SK-N-SH treated with all-trans-retinoic acid at 6 μM for 48 hours (cell line): ENCODE results near the gene CDS1.

Experiments used
- ISL1 ChIP-seq: fragments of 250-450 bp; sonication (Bioruptor Pico); IDR thresholded peaks from 2 replicates; pipeline ENCODE4 v2.1.2; 2022; ENCODE audit warnings: mild to moderate bottlenecking, moderate library complexity
- ZFP3 ChIP-seq: fragments of 250-450 bp; sonication (Bioruptor Pico); IDR thresholded peaks from 2 replicates; pipeline ENCODE4 v1.5.0; 2020; ENCODE audit warnings: mild to moderate bottlenecking, moderate library complexity

DNA sequence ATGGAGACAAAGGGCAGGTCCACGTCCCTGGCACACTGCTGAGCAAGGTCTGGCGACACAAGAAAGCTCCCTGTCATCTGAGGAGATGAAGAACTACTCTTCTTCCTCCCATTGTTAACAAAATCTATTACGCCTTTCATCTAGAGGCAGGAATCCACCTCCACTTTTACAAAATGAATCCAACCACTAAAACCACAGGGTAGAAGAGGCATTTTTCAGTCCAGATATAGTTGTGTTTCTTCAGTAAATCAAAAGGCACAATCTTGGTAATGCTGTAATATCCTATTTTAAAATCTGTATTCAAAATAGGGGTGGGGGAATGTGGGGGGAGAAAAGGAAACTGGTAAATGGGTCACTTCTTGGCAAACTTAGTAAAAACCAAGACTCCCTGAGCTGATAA is 101.4 kb downstream of the CDS1 start:
- TF ChIP-seq ZFP3 (CRISPR knock-in tag), result no peak
- no peak for TF ChIP-seq ISL1
